Left hindlimb (tissue), 1 donor: ENCODE measurements around the gene GDF2.

Experiments
- DNase-seq: peaks from one replicate; pipeline ENCODE4 v3.0.0-alpha.2; 2018

The GDF2 gene

DNA sequence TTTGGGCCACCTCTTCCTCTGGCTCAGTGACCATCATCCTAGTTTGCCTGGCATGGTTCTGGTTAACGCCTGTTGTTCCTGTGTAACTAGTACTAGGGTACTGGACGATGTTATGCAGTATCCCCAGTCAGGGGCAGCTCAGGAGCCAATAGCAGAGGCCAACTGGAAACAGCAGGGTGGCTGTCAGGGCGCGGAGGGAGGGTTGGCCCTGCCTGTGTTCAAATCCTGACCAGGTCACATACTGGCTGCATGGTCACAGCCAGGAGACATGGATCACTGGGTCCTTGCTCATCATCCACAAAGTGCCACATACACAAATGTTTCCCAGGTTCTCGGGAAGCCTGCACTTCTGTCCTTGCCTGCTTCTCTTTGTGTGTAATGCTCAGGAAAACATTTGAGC lies 13.7 kb downstream of the GDF2 start:
- no peak for DNase-seq

DNA sequence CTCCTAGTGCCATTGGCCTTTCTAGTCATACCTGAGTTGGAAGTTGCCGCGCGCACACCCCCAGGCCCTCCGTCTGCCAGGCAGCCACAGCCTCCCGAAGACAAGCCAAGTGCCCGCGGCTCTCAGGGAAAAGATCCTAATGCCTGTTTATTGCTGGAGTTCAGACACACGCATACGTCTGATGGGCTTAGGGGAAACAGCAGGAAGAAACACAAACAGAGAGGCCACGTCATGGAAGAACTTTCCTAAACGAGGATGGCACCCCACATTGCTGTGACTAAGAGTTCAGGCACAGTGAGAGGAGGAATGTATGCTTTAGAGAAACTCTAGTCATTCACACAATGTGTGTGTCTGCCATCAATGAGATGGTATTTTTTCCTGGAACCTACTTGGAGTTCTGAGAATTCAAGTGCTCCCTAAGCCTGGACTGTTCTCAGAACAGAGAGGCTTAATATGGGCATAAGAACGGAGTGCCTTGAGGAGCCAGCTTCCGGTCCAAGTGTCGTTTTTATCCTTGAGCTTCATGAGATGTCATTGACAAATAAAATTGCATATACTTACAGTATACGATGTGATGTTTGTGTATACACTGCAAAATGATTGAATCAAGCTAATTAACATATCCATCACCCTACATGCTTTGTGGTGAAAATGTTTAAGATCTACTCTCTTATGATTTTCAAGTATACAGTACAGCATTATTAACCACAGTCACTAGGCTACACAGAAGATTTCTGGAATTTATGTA lies 14.3 kb downstream of the GDF2 start:
- DNase-seq: no peak

DNA sequence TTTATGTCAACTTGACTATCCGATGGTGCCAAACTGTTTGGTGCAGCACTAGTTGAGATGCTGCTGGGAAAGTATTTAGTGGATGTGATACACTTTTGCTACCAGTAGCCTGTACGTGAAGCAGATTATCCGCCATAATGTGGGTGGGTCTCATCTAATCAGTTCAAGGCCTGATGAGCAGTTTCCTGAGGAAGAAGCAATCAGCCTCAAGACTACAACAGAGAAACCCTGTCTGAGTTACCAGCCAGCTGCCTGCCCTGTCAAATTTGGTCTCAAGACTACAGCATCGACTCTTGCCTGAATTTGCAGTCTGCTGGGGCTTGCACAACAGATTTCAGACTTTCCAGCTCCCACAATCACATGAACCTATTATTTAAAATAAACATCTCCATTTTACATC lies 15.1 kb downstream of the GDF2 start:
- DNase-seq: no peak

DNA sequence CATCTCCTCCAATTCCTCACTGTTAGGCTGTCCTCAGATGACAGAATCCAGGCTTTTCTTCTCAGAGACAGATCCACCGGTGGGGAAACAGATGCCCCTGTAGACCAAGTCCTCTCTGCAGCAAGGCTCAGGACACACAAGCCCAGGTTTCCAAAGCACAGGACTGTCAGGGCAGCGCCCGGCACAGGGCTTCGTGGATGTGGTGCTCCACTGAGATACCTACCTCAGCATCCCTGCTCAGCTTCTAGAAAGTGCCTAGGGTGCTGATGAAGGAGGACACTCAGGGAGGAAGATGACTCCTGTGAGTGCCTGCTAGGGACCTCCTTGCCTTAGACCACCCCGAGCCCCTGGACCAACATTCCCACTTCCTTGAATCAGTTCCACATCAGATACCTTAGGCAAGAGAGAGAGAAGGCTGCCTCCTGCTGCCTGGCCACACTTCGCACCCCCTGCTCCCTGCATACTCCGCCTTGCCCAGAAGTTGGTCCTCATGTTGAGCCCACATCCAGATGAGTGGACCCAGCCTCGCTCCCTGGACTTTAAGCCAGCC lies 17.0 kb downstream of the GDF2 start:
- DNase-seq: no peak

DNA sequence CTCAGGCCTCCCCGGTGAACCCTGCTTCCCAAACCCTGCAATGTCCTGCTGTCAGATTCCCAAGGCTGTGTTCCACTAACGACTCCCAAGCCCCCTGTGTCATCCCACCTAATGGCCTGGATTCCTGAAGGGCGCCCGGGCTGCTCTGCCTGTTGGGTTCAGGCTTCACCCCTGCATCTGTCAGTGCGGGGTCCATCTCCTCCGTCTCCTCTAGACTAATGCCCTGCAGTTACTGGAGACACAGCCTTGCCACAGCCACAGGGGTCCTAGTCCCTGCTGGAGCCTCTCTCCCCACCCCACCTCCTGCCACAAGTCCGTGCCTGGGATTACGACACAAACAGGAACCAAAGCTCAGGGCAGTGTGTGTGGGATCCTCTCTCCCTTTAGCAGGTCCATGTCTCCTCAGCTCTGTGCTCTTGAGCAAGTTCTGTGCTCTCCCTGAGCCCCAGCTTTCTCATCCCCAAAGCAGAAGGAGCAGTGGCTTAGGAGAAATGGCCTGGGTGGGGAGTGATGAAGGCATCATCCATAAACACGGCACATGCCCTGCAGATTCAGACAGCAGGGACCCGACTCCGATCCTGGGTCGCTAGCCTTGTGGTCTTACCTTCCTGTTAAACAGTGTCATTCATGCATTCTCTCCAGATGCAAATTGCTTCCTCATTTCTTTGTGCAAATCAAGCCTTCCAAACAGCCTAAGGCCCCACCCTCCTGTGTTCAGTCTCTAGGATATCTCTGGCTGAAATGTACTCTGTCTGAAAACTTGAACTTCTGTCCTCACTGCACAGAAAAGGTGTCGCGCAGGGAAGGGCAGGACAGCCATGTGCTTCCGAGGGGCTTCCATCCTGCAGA lies 17.7 kb downstream of the GDF2 start:
- no peak for DNase-seq

DNA sequence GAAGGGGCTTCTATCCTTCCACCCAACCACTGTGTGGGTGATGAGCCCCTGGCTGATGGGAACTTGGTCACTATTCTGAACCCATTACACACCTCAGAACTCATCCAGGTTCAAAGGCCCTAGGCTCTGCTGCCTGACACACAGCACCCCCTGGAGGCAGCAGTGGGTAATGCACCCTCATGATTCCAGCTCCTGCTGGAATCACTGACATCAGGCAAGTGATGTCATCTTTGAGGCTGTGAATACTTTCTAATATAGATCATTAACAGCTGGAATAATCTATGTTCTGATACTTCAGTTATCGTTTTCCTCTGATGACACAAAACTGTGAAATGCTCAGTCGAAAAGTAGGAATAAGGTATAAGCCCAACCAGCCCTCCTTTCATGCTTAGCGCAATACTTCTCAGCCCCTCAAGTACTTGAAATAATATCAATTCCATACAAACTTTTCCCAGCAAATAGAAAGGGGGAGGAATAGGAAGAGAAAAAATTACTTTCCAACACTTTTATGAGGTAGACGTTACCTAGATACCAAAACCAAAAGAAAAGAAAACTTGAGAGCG lies 18.4 kb downstream of the GDF2 start:
- peak; percentile 64 for DNase-seq

DNA sequence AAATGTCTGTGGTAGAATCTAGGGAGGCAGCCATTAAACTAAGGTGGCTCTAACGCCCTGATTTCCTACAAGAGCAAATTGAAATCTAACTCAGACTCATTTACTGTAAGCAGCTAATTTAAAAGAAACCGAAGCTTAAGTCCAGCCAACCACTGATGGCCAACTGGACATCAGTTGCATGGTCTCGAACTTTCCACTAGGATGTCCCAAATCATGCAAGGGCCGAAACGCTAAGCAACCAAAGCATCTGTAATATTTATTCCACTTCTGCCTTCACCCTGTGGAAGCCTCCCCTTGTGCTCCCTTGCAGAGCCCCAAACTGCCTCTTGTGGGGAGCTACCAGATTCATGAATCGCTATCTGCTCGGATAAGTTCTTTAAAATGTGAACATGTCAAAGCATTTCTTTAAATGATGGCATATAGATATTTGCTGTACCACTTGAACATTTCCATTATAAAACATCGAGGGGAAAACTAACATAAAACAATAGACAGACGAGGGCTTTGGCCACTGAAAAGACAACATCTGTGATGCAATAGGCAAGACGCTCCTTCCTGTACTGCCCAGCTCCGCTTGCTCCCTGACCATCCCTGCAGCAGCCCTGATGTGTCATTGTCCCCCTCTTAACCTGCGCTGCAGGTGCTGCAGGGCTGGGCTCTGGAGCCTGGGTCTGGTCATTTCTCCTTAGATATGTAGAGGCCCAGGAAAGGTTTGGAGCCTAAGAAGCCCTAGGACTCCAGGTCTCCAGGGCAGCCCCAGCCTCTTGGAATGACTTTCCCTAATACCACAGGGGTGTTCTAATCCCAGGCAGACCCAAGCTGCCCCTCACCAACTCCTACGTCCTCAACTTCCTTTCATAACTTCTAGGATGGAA lies 23.0 kb downstream of the GDF2 start:
- no peak for DNase-seq

DNA sequence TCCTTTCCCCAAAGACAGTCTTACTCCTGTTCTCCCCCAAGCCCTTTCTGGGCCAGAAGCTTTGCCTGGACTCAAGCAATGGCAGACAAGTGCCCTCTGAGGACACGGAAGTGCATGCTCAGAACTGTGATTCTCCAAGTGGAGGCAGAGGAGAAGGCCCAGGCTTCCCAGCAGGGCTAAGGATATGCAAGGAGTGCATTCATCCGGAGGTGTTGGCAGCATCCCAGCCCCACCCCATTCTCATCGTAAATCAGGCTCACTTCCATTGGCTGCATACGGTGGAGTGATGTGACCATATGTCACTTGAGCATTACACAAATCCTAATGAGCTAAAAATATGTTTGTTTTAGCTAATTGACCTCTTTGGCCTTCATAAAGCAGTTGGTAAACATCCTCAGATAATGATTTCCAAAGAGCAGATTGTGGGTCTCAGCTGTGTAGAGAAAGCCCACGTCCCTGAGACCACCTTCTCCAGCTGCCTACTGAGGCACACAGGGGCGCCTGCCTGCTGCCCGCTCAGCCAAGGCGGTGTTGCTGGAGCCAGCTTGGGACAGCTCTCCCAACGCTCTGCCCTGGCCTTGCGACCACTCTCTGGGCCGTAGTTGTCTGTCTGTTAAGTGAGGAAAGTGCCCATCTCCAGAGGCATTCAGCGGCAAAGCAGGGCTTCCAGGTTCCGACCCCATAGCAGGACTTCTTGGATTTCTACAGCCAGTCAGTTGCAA lies 24.5 kb downstream of the GDF2 start:
- DNase-seq: no peak

DNA sequence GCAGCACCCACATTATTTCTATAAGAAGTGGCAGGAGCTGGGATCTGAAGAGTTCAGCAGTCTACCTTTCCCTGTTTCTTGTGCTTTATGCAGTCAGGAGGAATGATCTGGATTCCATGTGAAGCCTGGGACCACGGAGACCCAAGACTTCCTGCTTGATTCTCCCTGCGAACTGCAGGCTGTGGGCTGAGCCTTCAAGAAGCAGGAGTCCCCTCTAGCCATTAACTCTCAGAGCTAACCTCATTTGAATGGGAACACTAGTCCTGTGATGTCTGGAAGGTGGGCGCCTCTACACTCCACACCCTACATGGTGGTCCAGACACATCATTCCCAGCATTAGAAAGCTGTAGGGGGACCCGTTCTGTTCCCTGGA lies 25.0 kb downstream of the GDF2 start:
- DNase-seq: no peak

DNA sequence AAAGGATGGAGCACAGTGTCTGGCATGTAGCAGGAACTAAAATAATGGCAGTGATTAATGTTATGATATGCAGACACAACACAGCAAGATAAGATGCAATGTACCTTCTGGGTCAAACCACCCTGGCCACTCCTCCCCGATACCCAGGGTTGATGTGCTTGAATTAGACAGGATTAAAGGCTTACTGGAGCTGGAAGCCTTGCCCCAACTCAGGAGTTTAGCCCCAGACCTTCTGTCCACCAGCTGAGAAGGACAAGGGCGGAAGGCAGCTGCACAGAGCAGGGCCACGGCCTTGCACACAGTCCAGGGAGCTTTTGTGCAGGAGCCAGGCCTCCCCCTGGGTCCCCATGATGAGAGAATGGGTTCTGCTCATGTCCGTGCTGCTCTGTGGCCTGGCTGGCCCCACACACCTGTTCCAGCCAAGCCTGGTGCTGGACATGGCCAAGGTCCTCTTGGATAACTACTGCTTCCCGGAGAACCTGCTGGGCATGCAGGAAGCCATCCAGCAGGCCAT lies 25.9 kb downstream of the GDF2 start, which contains the start of gene RBP3:
RBP3 (plus strand) TSS at position 226 of the 514 bp plus-strand sequence; CDS start at position 348, 122 bp downstream.
- DNase-seq: no peak

DNA sequence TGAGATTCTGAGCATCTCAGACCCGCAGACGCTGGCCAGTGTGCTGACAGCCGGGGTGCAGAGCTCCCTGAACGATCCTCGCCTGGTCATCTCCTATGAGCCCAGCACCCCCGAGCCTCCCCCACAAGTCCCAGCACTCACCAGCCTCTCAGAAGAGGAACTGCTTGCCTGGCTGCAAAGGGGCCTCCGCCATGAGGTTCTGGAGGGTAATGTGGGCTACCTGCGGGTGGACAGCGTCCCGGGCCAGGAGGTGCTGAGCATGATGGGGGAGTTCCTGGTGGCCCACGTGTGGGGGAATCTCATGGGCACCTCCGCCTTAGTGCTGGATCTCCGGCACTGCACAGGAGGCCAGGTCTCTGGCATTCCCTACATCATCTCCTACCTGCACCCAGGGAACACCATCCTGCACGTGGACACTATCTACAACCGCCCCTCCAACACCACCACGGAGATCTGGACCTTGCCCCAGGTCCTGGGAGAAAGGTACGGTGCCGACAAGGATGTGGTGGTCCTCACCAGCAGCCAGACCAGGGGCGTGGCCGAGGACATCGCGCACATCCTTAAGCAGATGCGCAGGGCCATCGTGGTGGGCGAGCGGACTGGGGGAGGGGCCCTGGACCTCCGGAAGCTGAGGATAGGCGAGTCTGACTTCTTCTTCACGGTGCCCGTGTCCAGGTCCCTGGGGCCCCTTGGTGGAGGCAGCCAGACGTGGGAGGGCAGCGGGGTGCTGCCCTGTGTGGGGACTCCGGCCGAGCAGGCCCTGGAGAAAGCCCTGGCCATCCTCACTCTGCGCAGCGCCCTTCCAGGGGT lies 26.6 kb downstream of the GDF2 start:
- no peak for DNase-seq

DNA sequence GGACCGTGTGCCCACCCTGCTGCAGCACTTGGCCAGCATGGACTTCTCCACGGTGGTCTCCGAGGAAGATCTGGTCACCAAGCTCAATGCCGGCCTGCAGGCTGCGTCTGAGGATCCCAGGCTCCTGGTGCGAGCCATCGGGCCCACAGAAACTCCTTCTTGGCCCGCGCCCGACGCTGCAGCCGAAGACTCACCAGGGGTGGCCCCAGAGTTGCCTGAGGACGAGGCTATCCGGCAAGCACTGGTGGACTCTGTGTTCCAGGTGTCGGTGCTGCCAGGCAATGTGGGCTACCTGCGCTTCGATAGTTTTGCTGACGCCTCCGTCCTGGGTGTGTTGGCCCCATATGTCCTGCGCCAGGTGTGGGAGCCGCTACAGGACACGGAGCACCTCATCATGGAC lies 27.3 kb downstream of the GDF2 start:
- no peak for DNase-seq

DNA sequence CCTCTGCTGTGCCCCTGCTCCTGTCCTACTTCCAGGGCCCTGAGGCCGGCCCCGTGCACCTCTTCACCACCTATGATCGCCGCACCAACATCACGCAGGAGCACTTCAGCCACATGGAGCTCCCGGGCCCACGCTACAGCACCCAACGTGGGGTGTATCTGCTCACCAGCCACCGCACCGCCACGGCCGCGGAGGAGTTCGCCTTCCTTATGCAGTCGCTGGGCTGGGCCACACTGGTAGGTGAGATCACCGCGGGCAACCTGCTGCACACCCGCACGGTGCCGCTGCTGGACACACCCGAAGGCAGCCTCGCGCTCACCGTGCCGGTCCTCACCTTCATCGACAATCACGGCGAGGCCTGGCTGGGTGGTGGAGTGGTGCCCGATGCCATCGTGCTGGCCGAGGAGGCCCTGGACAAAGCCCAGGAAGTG lies 27.7 kb downstream of the GDF2 start:
- DNase-seq: no peak

DNA sequence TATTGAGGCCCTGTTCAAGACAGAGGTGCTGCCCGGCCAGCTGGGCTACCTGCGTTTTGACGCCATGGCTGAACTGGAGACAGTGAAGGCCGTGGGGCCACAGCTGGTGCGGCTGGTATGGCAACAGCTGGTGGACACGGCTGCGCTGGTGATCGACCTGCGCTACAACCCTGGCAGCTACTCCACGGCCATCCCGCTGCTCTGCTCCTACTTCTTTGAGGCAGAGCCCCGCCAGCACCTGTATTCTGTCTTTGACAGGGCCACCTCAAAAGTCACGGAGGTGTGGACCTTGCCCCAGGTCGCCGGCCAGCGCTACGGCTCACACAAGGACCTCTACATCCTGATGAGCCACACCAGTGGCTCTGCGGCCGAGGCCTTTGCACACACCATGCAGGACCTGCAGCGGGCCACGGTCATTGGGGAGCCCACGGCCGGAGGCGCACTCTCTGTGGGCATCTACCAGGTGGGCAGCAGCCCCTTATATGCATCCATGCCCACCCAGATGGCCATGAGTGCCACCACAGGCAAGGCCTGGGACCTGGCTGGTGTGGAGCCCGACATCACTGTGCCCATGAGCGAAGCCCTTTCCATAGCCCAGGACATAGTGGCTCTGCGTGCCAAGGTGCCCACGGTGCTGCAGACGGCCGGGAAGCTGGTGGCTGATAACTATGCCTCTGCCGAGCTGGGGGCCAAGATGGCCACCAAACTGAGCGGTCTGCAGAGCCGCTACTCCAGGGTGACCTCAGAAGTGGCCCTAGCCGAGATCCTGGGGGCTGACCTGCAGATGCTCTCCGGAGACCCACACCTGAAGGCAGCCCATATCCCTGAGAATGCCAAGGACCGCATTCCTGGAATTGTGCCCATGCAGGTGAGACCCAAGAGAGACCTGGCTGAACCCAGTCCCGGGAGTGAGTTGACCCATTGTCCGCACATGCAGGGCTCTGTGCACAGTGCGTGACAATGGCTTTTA lies 28.7 kb downstream of the GDF2 start:
- DNase-seq: no peak

DNA sequence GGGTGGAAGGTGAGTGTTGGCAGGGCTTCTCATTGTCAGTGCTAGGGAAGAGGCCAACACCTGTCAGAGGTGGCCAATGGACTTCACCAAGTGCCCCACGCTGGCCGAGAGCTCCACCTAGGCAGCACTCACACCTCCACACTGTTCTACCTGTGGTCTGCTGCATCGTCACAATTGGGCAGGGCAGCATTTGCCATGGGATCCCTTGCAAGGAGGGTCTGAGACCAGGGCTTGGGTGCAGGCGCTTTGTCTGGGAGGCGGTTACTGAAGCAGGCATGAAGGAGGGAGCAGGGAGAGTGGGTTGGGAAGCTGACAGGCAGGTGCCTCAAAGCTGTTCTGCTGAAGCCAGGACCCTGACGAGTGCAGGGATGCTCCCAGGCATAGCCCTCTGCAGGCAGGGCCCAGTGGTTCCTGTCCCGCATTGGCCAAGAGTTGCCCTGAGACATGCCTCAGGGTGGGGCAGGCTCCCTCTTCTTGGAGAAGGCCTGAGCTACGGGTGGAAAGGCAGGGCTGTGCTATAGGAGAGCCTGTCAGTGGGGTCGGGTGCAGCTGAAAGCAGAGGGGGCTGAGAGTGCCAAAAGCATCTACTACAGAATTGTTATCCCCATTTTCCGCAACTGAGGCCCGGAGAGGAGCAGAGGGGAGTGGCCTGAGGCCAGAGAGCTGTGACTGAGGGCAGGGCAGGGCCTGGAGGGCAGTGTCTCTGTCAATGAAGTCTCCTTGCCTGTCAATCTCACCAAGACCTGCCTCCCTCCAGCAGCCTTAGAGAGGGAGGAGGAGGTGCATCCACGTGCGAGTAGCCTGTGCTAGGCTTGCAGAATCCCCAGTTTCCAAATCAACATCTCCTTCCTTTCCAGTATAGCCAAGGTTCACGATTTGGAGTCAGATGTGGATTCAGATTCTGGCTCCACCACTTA lies 29.9 kb downstream of the GDF2 start:
- no peak for DNase-seq

DNA sequence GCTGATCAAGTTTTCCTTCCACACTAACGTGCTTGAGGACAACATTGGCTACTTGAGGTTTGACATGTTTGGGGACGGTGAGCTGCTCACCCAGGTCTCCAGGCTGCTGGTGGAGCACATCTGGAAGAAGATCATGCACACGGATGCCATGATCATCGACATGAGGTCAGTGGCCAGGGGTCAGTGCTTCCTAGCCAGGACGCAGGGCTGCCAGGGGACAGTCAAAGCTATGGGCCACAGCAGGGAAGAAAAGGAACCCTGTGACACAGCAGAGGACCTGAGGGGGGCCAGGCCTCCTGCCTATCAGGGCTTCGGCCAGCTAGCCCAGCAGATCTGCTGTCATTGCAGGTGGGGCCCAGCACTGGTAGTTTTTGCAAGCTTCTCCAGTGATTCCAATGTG lies 31.1 kb downstream of the GDF2 start:
- no peak for DNase-seq

DNA sequence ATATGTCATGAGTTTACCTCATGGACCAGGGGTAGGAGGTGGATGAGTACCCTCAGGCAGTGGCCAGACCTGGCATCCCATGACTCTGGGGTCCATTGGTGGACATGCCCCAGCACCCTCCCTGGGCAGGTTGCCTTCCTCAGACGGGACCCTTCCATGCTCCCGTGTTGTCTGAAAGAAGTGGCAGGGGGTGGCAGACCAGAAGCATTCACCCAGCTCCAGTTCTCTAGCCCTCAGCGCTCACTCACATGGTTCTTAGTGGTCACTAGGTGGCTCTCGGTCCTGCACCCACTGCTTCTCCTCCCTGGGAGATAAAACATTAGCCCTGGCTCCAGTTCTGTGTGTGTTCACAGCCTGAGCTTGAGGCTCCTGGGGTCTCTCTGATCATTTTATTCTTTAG lies 31.9 kb downstream of the GDF2 start:
- DNase-seq: no peak

DNA sequence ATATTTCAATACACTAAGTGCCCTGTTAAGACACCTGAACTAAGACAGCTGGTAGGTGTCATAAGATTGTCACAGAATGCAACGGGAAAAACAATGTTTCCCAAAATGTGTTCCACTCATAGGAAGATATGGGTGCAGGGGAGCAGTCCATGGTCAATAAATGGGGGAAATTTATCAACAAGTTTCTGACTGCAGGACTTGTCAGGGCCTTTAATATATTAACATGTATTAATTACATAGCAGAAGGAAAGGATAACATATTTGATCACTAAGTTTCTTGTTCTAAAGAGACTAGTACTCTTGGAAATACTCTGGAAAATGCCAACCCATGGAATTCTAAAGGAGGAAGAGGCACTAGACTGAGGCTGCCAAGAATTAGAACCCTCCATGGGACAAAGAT lies 32.6 kb downstream of the GDF2 start:
- no peak for DNase-seq
